Measurements from ENCODE around the gene IL2RA. TPM values are rescaled to one million over a fixed set of nuclear protein-coding genes. Genes with fewer than 3 reads are reported as not detected.

IL2RA gene
- total and polyA plus RNA-seq, 2 donors (not counting 3 experiments of a cell fraction or from before 2014, with no cell fraction given): not detected

- Histone ChIP-seq H4K20me1 (replicated peaks; ENCODE audit: control insufficient read depth, extremely low read depth, insufficient read depth, low read length) (no peaks in the 10 kb centered on the region), H3K9ac (replicated peaks; ENCODE audit: extremely low read depth, insufficient read depth, low read length) (no peak overlapping the region), H3K9me1 (replicated peaks; ENCODE audit: control insufficient read depth, extremely low read depth, insufficient read depth, low read length) (no peaks in the 10 kb centered on the region), H3K27ac (ENCODE audit: insufficient read depth, low read depth, low read length) (no peak overlapping the region), H2AFZ (ENCODE audit: low read depth, low read length) (no peak overlapping the region), H3K9me3 (replicated peaks; ENCODE audit: control insufficient read depth, insufficient read depth, low read length) (no peaks in the 10 kb centered on the region), H3K4me2 (ENCODE audit: insufficient read depth, low read length) (no peak overlapping the region), H3K79me2 (ENCODE audit: control insufficient read depth, insufficient read depth, low read length) (no peaks in the 10 kb centered on the region), H3K4me3 (replicated peaks in 1 of 3; ENCODE audit: insufficient read depth in 1 of 3, low read depth in 1 of 3, low read length in 3 of 3) (no peak overlapping the region), H3K27me3 (ENCODE audit: control insufficient read depth in 2 of 2, insufficient read depth in 2 of 2, low read length in 2 of 2) (peaks cover 3 to 4% of the 10 kb centered on the region in 2 experiments), H3K36me3 (ENCODE audit: control insufficient read depth in 2 of 2, extremely low read depth in 1 of 2, insufficient read depth in 2 of 2, low read length in 2 of 2) (no peaks in the 10 kb centered on the region), H3K4me1 (ENCODE audit: control insufficient read depth, extremely low read depth, insufficient read depth, low read length) (peaks cover 5% of the 10 kb centered on the region)
- DNase-seq (ENCODE audit: low read depth, low spot score) (no peak), FAIRE-seq (no peak)
- ChIA-PET POLR2A (no interaction called here), CTCF (no interaction called here)
- intact Hi-C loops (cut with micrococcal nuclease): no loop called here
- dilution Hi-C loops (cut with MboI; ENCODE audit: extremely low pct_ligation_motif_present, low sequenced_read_pairs): no loop called here
- TF ChIP-seq POLR2A (IDR thresholded peaks at IDR 0.05; ENCODE audit: low read depth, low read length): no peak
- no peak for TF ChIP-seq GATA2 (IDR thresholded peaks at IDR 0.05; ENCODE audit: insufficient read depth, insufficient read length, low read depth, low read length)
- no peak for TF ChIP-seq EZH2 (IDR thresholded peaks at IDR 0.05; ENCODE audit: borderline replicate concordance, low read depth, low read length, severe bottlenecking)
- no peak for TF ChIP-seq FOS (IDR thresholded peaks at IDR 0.05; ENCODE audit: borderline replicate concordance, insufficient read depth, low read length)
- TF ChIP-seq, protein P1, sequence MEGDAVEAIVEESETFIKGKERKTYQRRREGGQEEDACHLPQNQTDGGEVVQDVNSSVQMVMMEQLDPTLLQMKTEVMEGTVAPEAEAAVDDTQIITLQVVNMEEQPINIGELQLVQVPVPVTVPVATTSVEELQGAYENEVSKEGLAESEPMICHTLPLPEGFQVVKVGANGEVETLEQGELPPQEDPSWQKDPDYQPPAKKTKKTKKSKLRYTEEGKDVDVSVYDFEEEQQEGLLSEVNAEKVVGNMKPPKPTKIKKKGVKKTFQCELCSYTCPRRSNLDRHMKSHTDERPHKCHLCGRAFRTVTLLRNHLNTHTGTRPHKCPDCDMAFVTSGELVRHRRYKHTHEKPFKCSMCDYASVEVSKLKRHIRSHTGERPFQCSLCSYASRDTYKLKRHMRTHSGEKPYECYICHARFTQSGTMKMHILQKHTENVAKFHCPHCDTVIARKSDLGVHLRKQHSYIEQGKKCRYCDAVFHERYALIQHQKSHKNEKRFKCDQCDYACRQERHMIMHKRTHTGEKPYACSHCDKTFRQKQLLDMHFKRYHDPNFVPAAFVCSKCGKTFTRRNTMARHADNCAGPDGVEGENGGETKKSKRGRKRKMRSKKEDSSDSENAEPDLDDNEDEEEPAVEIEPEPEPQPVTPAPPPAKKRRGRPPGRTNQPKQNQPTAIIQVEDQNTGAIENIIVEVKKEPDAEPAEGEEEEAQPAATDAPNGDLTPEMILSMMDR (IDR thresholded peaks at IDR 0.05; ENCODE audit: extremely low read depth in 1 of 2, insufficient read depth in 1 of 2, low read depth in 1 of 2, low read length in 2 of 2): no peak
- TF ChIP-seq POLR2AphosphoS5 (IDR thresholded peaks at IDR 0.05; ENCODE audit: insufficient read depth, low read depth, low read length): no peak
- TF ChIP-seq JUN (IDR thresholded peaks at IDR 0.05; ENCODE audit: borderline replicate concordance, insufficient read depth, insufficient read length, low read depth): no peak
- TF ChIP-seq, protein P2, sequence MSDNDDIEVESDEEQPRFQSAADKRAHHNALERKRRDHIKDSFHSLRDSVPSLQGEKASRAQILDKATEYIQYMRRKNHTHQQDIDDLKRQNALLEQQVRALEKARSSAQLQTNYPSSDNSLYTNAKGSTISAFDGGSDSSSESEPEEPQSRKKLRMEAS (IDR thresholded peaks at IDR 0.05; ENCODE audit: insufficient read depth, insufficient read length): no peak
- TF ChIP-seq MYC (IDR thresholded peaks at IDR 0.05; ENCODE audit: low read depth, low read length): no peak
- no TSS peak for BruUV-seq (replicated peaks)
These were observed 13.7 kb downstream of the IL2RA start for GRCh38 chr10:6048281-6049030.

Measured in endothelial cell of umbilical vein (primary cell).